MM.1S (cell line): ENCODE data around the gene SIRT4.

Experiments used
- DNase-seq: peaks from one replicate; pipeline ENCODE4 v3.0.0-alpha.2; 2015
- H2AFZ ChIP-seq: fragments of 300-600 bp; sonication (generic); 2 replicates; pipeline ENCODE4 v1.6.0; 2016; ENCODE audit warnings: antibody characterized with exemption, low read length
- H3F3A ChIP-seq: fragments of 300-600 bp; sonication (generic); 2 replicates; pipeline ENCODE4 v1.6.1; 2016; ENCODE audit warnings: mild to moderate bottlenecking, antibody characterized with exemption, low read length, moderate library complexity, mixed read lengths; ENCODE audit not compliant: insufficient read depth
- H3K27ac ChIP-seq: fragments of 300-600 bp; sonication (generic); 2 replicates; pipeline ENCODE4 v1.5.1; 2016; ENCODE audit warnings: mild to moderate bottlenecking, low read length
- H3K27me3 ChIP-seq: fragments of 300-600 bp; sonication (generic); replicated peaks from 2 replicates; pipeline ENCODE4 v1.6.0; 2016; ENCODE audit warnings: low read length; ENCODE audit not compliant: insufficient read depth
- H3K36me3 ChIP-seq: fragments of 300-600 bp; sonication (generic); replicated peaks from 2 replicates; pipeline ENCODE4 v1.6.1; 2016; ENCODE audit warnings: mild to moderate bottlenecking, low read length, mixed read lengths; ENCODE audit not compliant: insufficient read depth
- H3K4me1 ChIP-seq: fragments of 300-600 bp; sonication (generic); 2 replicates; pipeline ENCODE4 v1.6.1; 2016; ENCODE audit warnings: low read length, mixed read lengths
- H3K4me2 ChIP-seq: fragments of 300-600 bp; sonication (generic); 2 replicates; pipeline ENCODE4 v1.6.0; 2016; ENCODE audit warnings: low read depth, low read length
- H3K4me3 ChIP-seq: fragments of 300-600 bp; sonication (generic); 2 replicates; pipeline ENCODE4 v1.5.1; 2016; ENCODE audit warnings: low read length, mixed read lengths
- H3K79me2 ChIP-seq: fragments of 300-600 bp; sonication (generic); 2 replicates; pipeline ENCODE4 v1.6.1; 2016; ENCODE audit warnings: mixed run types, low read length, mixed read lengths
- H3K9ac ChIP-seq: fragments of 300-600 bp; sonication (generic); 2 replicates; pipeline ENCODE4 v1.6.1; 2016; ENCODE audit warnings: low read length, mixed read lengths
- H3K9me2 ChIP-seq: fragments of 300-600 bp; sonication (generic); replicated peaks from 2 replicates; pipeline ENCODE4 v1.6.1; 2016; ENCODE audit warnings: mild to moderate bottlenecking, low read length, mixed read lengths; ENCODE audit not compliant: insufficient read depth
- H3K9me3 ChIP-seq: fragments of 300-600 bp; sonication (generic); replicated peaks from 2 replicates; pipeline ENCODE4 v1.6.1; 2016; ENCODE audit warnings: mild to moderate bottlenecking, low read length, mixed read lengths; ENCODE audit not compliant: insufficient read depth
- H4K20me1 ChIP-seq: fragments of 300-600 bp; sonication (generic); 2 replicates; pipeline ENCODE4 v1.6.1; 2016; ENCODE audit warnings: mild to moderate bottlenecking, low read length, moderate library complexity, mixed read lengths; ENCODE audit not compliant: insufficient read depth
- EZH2 ChIP-seq: fragments of 300-600 bp; sonication (generic); optimal IDR thresholded peaks from 2 replicates; pipeline ENCODE3; 2017; ENCODE audit warnings: low read depth, mild to moderate bottlenecking, antibody characterized with exemption, low read length, mixed read lengths
- EZH2phosphoT487 ChIP-seq: fragments of 300-600 bp; sonication (generic); IDR thresholded peaks from 2 replicates; pipeline ENCODE4 v1.6.1; 2018; ENCODE audit warnings: antibody characterized with exemption, low read length
- TF ChIP-seq, protein P1 (sequence below): fragments of 300-600 bp; sonication (generic); IDR thresholded peaks from 2 replicates; pipeline ENCODE4 v1.5.1; 2016; ENCODE audit warnings: antibody characterized with exemption, low read length, mixed read lengths

The SIRT4 gene

GRCh38 chr12:120328228-120328627 lies 26.1 kb downstream of the SIRT4 start:
- H2AFZ ChIP-seq, result no peak overlapping the region
- H3K9me2 ChIP-seq, result no peaks in the 10 kb centered on the region
- H3K79me2 ChIP-seq, result no peaks in the 10 kb centered on the region
- no peak overlapping the region for H3K4me3 ChIP-seq
- no peak overlapping the region for H3K4me2 ChIP-seq
- no peaks in the 10 kb centered on the region for H3K27me3 ChIP-seq
- no peak for DNase-seq
- no peaks in the 10 kb centered on the region for H3K4me1 ChIP-seq
- no peaks in the 10 kb centered on the region for H3K36me3 ChIP-seq
- no peaks in the 10 kb centered on the region for H3F3A ChIP-seq
- H4K20me1 ChIP-seq, result no peaks in the 10 kb centered on the region
- TF ChIP-seq, protein P1, sequence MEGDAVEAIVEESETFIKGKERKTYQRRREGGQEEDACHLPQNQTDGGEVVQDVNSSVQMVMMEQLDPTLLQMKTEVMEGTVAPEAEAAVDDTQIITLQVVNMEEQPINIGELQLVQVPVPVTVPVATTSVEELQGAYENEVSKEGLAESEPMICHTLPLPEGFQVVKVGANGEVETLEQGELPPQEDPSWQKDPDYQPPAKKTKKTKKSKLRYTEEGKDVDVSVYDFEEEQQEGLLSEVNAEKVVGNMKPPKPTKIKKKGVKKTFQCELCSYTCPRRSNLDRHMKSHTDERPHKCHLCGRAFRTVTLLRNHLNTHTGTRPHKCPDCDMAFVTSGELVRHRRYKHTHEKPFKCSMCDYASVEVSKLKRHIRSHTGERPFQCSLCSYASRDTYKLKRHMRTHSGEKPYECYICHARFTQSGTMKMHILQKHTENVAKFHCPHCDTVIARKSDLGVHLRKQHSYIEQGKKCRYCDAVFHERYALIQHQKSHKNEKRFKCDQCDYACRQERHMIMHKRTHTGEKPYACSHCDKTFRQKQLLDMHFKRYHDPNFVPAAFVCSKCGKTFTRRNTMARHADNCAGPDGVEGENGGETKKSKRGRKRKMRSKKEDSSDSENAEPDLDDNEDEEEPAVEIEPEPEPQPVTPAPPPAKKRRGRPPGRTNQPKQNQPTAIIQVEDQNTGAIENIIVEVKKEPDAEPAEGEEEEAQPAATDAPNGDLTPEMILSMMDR, result no peak
- no peak for TF ChIP-seq EZH2
- TF ChIP-seq EZH2phosphoT487, result no peak
- no peak overlapping the region for H3K27ac ChIP-seq
- no peaks in the 10 kb centered on the region for H3K9me3 ChIP-seq
- no peak overlapping the region for H3K9ac ChIP-seq

- Histone ChIP-seq H3K9ac (no peak overlapping the region), H3K9me2 (no peaks in the 10 kb centered on the region), H3K27ac (no peak overlapping the region), H3K4me3 (no peak overlapping the region), H3K36me3 (no peaks in the 10 kb centered on the region), H3K4me1 (no peaks in the 10 kb centered on the region), H4K20me1 (no peaks in the 10 kb centered on the region), H3K9me3 (no peaks in the 10 kb centered on the region), H3K27me3 (no peaks in the 10 kb centered on the region), H2AFZ (no peak overlapping the region), H3K4me2 (no peak overlapping the region), H3K79me2 (no peaks in the 10 kb centered on the region), H3F3A (no peaks in the 10 kb centered on the region)
- DNase-seq, result no peak
- TF ChIP-seq EZH2 (no peak), EZH2phosphoT487 (no peak)
- TF ChIP-seq, protein P1, result no peak
Observed at GRCh38 chr12:120331390-120331789, 29.3 kb downstream of the SIRT4 start.

- no peaks in the 10 kb centered on the region for H3K4me1 ChIP-seq
- no peak for TF ChIP-seq EZH2
- TF ChIP-seq EZH2phosphoT487, result no peak
- TF ChIP-seq, protein P1, result no peak
- no peaks in the 10 kb centered on the region for H3K36me3 ChIP-seq
- H3K27ac ChIP-seq, result no peak overlapping the region
- no peak for DNase-seq
- no peaks in the 10 kb centered on the region for H3F3A ChIP-seq
- H3K4me2 ChIP-seq, result no peak overlapping the region
- H2AFZ ChIP-seq, result no peak overlapping the region
- no peaks in the 10 kb centered on the region for H3K79me2 ChIP-seq
- no peak overlapping the region for H3K9ac ChIP-seq
- H3K9me3 ChIP-seq, result no peaks in the 10 kb centered on the region
- H4K20me1 ChIP-seq, result no peaks in the 10 kb centered on the region
- no peaks in the 10 kb centered on the region for H3K27me3 ChIP-seq
- no peak overlapping the region for H3K4me3 ChIP-seq
- H3K9me2 ChIP-seq, result no peaks in the 10 kb centered on the region
Observed at GRCh38 chr12:120332041-120332440, 29.9 kb downstream of the SIRT4 start.
